ENCODE results near the gene LMTK3.

Gene LMTK3

GRCh38 chr19:48445256-48445605 lies 66.4 kb downstream of the LMTK3 start:
- DNase-seq = peak; percentile 92

GRCh38 chr19:48444936-48445200 lies 66.8 kb downstream of the LMTK3 start:
- DNase-seq = no peak

- DNase-seq = no peak
Measured at GRCh38 chr19:48444129-48444935, 67.3 kb downstream of the LMTK3 start.

GRCh38 chr19:48443731-48444128 lies 67.9 kb downstream of the LMTK3 start:
- DNase-seq = no peak

- DNase-seq = no peak
Measured at GRCh38 chr19:48443256-48443655, 68.4 kb downstream of the LMTK3 start.

GRCh38 chr19:48442116-48443035 lies 69.3 kb downstream of the LMTK3 start:
- no peak for DNase-seq

- DNase-seq = no peak
Measured at GRCh38 chr19:48441360-48442050, 70.1 kb downstream of the LMTK3 start.

- no peak for DNase-seq
Measured at GRCh38 chr19:48436586-48436985, 75.0 kb downstream of the LMTK3 start.
